ENCODE measurements around the gene PPP2R2B. TPM values are rescaled to one million over a fixed set of nuclear protein-coding genes. Genes with fewer than 3 reads are reported as not detected.

The PPP2R2B gene
- total and polyA plus RNA-seq, 11 donors, result 0.03 to 2.9 (median 0.30) TPM; not detected in 1

DNA sequence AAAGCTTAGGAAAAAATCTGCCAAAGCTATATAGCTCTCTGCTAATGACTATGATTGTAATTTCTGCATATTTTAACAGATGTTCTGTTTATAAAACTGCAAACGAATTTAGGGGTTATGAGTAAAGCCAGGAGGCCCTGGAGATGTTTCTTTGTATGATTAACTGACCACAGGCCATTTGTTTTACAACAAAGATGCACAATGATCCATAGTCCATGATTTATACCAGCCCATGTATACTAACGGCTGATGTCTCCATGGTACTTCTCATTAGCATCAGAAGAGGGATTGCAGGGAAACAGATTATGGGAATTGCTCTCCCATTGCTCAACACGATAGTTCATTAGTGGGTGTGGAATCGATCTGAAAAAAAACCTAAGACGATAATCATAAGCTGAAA lies 78.9 kb downstream of the PPP2R2B start:
- no peak for ATAC-seq

DNA sequence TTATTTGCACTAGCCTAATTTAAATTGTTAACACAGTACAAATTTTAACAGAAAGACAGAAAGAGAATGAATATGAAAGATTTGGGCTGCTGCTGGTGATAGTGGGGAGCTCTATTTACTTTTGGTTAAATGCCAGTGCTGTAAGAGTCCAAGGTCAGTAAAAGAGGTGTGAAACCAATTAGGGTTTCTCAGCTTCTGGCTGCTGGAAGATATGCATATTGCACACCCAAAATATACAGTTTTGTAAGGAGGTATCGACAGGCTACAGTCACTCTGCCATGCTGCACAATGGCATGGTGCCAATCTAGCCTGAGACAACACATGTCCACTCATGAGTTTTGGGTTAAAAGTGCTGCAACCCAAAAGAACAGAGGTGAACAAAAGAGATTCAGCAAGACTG lies 79.3 kb downstream of the PPP2R2B start:
- WGBS, 4 donors, result 53 to 72% (median 60%) methylated on average over 1 of the region's 1 CpG
- DNase-seq (no peak), ATAC-seq (no peak)
- no peak overlapping the region for H3K4me3 ChIP-seq
- no peak overlapping the region for H3K27ac ChIP-seq
- peaks cover 0 to 25% (median 0%) of the 10 kb centered on the region in 12 donors for H3K4me1 ChIP-seq
- no peaks in the 10 kb centered on the region for H3K9me3 ChIP-seq
- TF ChIP-seq POLR2A (IDR thresholded peaks at IDR 0.05), result no peak
- TF ChIP-seq, protein P1, sequence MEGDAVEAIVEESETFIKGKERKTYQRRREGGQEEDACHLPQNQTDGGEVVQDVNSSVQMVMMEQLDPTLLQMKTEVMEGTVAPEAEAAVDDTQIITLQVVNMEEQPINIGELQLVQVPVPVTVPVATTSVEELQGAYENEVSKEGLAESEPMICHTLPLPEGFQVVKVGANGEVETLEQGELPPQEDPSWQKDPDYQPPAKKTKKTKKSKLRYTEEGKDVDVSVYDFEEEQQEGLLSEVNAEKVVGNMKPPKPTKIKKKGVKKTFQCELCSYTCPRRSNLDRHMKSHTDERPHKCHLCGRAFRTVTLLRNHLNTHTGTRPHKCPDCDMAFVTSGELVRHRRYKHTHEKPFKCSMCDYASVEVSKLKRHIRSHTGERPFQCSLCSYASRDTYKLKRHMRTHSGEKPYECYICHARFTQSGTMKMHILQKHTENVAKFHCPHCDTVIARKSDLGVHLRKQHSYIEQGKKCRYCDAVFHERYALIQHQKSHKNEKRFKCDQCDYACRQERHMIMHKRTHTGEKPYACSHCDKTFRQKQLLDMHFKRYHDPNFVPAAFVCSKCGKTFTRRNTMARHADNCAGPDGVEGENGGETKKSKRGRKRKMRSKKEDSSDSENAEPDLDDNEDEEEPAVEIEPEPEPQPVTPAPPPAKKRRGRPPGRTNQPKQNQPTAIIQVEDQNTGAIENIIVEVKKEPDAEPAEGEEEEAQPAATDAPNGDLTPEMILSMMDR (IDR thresholded peaks at IDR 0.05), result no peak
- intact Hi-C loops (cut with DNase I), result no loop called here
- H3K36me3 ChIP-seq, result no peaks in the 10 kb centered on the region
- H3K27me3 ChIP-seq, result peaks cover 0 to 5% (median 0%) of the 10 kb centered on the region in 9 donors

More for the DNA sequence above, 78.9 kb downstream of the PPP2R2B start:
- Histone ChIP-seq H3K27ac (no peak overlapping the region), H3K36me3 (no peaks in the 10 kb centered on the region), H3K9me3 (no peaks in the 10 kb centered on the region), H3K4me3 (no peak overlapping the region), H3K4me1 (peaks cover 0 to 21% (median 0%) of the 10 kb centered on the region in 12 donors), H3K27me3 (peaks cover 0 to 5% (median 0%) of the 10 kb centered on the region in 9 donors)
- 70 to 84% (median 78%) methylated on average over 5 of the region's 5 CpGs for WGBS, 4 donors
- intact Hi-C loops (cut with DNase I), result no loop called here
- DNase-seq, result no peak
- TF ChIP-seq POLR2A (IDR thresholded peaks at IDR 0.05), result no peak
- TF ChIP-seq, protein P1 (IDR thresholded peaks at IDR 0.05), result no peak

DNA sequence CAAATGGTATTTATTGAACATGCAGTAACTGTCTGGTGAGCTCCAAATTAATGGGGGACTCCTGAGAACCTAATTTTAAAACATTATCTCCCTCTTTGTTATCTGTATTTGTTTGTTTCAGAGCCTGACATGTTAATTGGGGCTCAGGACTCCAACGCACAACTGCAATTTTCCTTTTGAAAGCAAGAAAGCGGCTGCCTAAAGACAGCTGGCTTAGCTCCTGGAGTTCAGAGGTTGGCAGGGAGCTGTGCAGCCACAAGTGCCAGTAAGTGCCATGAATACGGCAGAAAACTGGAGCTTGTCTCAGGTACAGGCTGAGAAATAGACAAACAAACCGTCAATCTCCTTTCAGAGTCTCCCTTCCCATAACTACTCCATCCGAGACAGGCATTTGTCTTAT lies 80.9 kb downstream of the PPP2R2B start:
- 39 to 54% (median 50%) methylated on average over 5 of the region's 5 CpGs for WGBS, 4 donors
- DNase-seq (no peak), ATAC-seq (no peak)
- H3K27me3 ChIP-seq, result peaks cover 0 to 5% (median 0%) of the 10 kb centered on the region in 9 donors
- no peak overlapping the region for H3K27ac ChIP-seq
- no peaks in the 10 kb centered on the region for H3K9me3 ChIP-seq
- TF ChIP-seq, protein P1 (IDR thresholded peaks at IDR 0.05), result no peak
- intact Hi-C loops (cut with DNase I), result no loop called here
- no peaks in the 10 kb centered on the region for H3K36me3 ChIP-seq
- H3K4me3 ChIP-seq, result no peak overlapping the region
- H3K4me1 ChIP-seq, result peaks cover 0 to 28% (median 0%) of the 10 kb centered on the region in 12 donors

DNA sequence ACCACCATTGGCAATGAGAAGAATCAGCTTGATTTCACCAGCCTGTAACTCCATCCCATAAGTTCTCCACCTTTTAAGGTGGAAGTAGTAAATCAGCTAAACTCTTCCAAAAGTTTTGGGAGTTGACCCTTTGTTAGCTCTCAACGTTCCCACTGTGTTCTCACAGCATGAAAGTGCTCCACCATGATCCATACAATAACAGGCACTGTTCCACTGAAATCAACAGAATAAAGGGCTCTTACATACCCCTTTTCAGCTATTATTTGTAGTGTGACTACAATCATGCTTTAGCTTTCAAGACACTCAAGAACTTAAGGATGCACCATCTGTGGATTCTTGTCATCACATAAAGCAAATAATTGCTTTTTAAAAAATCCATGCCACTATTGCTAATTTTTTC lies 81.6 kb downstream of the PPP2R2B start:
- intact Hi-C loops (cut with DNase I), result no loop called here
- no peaks in the 10 kb centered on the region for H3K36me3 ChIP-seq
- no peaks in the 10 kb centered on the region for H3K9me3 ChIP-seq
- no peak overlapping the region for H3K27ac ChIP-seq
- H3K27me3 ChIP-seq, result peaks cover 0 to 5% (median 0%) of the 10 kb centered on the region in 9 donors
- H3K4me1 ChIP-seq, result peaks cover 0 to 28% (median 0%) of the 10 kb centered on the region in 12 donors
- ATAC-seq (no peak), DNase-seq (no peak)
- TF ChIP-seq, protein P1 (IDR thresholded peaks at IDR 0.05), result no peak
- no peak for TF ChIP-seq POLR2A (IDR thresholded peaks at IDR 0.05)
- WGBS, 4 donors, result 32 to 63% (median 56%) methylated on average over 1 of the region's 1 CpG
- no peak overlapping the region for H3K4me3 ChIP-seq

Data from heart left ventricle (tissue), 16 donors.